ENCODE results near the gene RMI2.

RMI2 gene

DNA sequence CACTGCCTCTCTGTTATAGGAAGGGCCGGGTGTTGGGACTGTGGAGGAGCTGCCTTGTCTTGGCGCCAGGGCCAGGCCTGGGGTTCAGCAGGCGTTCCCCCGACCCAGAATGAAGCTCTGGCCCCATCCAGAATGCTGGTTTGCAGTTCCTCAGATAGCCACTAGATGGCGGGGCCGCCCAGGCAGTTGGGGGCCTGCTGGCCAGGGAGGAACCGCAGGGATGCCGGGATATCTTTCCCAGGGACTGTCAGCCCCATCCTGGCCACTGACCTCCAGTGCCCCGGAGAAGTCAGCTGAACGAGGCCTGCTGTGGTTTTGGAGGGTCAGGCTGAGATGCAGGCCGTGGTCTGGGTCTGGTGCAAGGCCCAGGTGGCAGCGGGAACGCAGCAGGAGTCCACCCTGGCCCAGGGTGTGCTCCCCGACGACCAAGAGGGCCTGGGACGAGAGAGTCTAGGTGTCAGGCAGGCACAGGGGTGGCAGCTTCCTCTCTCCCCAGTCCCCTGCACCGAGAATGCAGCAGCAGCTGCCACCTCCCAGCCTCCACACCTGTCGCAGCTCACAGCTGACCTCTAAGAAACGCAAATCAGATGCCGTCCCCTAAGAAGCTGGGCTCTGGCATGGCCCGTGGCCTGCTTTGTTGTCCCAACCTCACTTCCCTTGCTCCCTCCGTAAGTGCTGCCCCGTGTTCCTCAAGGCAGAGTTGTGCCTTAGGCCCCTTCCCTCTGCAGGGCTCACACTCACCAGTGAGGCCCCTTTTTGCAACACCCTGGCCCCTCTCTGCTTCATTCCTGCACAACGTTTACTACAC lies 51.2 kb downstream of the RMI2 start:
- in situ Hi-C loops (cut with HindIII; ENCODE audit: low sequenced_read_pairs) = no loop called here

- in situ Hi-C loops (cut with HindIII; ENCODE audit: low sequenced_read_pairs) = no loop called here
Measured at GRCh38 chr16:11398136-11398535, 52.9 kb downstream of the RMI2 start.

- in situ Hi-C loops (cut with HindIII; ENCODE audit: low sequenced_read_pairs) = no loop called here
Measured at GRCh38 chr16:11398851-11399250, 53.6 kb downstream of the RMI2 start.

GRCh38 chr16:11399261-11399831 lies 54.1 kb downstream of the RMI2 start:
- in situ Hi-C loops (cut with HindIII; ENCODE audit: low sequenced_read_pairs) = no loop called here

- in situ Hi-C loops (cut with HindIII; ENCODE audit: low sequenced_read_pairs) = no loop called here
Measured at GRCh38 chr16:11400076-11400475, 54.8 kb downstream of the RMI2 start.

Measured in DLD1 (cell line).